Gastrocnemius medialis (tissue), 4 donors: ENCODE results near the gene MYBPC3. TPM values are rescaled to one million over a fixed set of nuclear protein-coding genes. Genes with fewer than 3 reads are reported as not detected.

Experiments
- ATAC-seq, 2 donors: fragments of 150-250 bp; one replicate each; pipeline ENCODE4 v1.9.1; 2016
- DNase-seq, 2 donors: peaks; one replicate each; pipeline ENCODE4 v3.0.0-alpha.2; 2019
- H3K27ac ChIP-seq, 4 donors: fragments of 200-600 bp; sonication (generic); 1 replicate in 1 of 4; 2 replicates in 3 of 4; pipeline ENCODE4 v1.5.1; 2016 to 2018; ENCODE audit warnings: mild to moderate bottlenecking in 2 of 4, moderate library complexity in 1 of 4
- H3K27me3 ChIP-seq, 3 donors: fragments of 200-600 bp; sonication (generic) in 2 of 3; 1 replicate in 1 of 3; 2 replicates in 2 of 3; pipeline versions ENCODE4 v1.5.1 to v1.6.0; 2016 to 2019; ENCODE audit warnings: mild to moderate bottlenecking in 1 of 3, moderate library complexity in 1 of 3
- H3K36me3 ChIP-seq, 2 donors: fragments of 200-600 bp; sonication (generic) in 1 of 2; one replicate each; pipeline ENCODE4 v1.5.1; 2017 to 2018
- H3K4me1 ChIP-seq, 2 donors: fragments of 200-600 bp; sonication (generic) in 1 of 2; one replicate each; pipeline ENCODE4 v1.5.1; 2016 to 2017; ENCODE audit warnings: mild to moderate bottlenecking in 2 of 2
- H3K4me3 ChIP-seq, 4 donors: fragments of 200-600 bp; sonication (generic) in 3 of 4; 1 replicate in 1 of 4; 2 replicates in 3 of 4; pipeline ENCODE4 v1.5.1; 2016 to 2019; ENCODE audit warnings: mild to moderate bottlenecking in 2 of 4
- H3K9me3 ChIP-seq, 3 donors: fragments of 200-600 bp; sonication (generic) in 2 of 3; 1 replicate in 1 of 3; 2 replicates in 2 of 3; pipeline ENCODE4 v1.5.1; 2016 to 2019
- POLR2A ChIP-seq, 2 donors: fragments of 450-650 bp; IDR thresholded peaks; one replicate each; pipeline ENCODE4 v1.6.1; 2017; ENCODE audit warnings: antibody characterized with exemption in 2 of 2, mild to moderate bottlenecking in 2 of 2, moderate library complexity in 2 of 2
- in situ Hi-C, 4 donors: fragments of 200-750 bp; cut with MboI; loops; one replicate each; pipeline versions ENCODE4 v1.15.0 to v1.8.0; 2017; ENCODE audit warnings: low sequenced_read_pairs in 4 of 4
- intact Hi-C: fragments of 100-400 bp; cut with DNase I; formaldehyde crosslinking; loops from one replicate; pipeline ENCODE4 v1.15.1; 2023; ENCODE audit warnings: low total_unique reads
- total RNA-seq, 4 donors: library from RNA; depleted of rRNA; stranded (reverse); fragments of >200 nt; gene quantifications; one replicate each; pipeline versions ENCODE4 v1.1.0 to v1.2.3, GENCODE V29; 2016
- TF ChIP-seq, protein P1 (sequence below), 5 experiments: fragments of 450-650 bp in 3 of 5; fragments of 200-600 bp in 2 of 5; sonication (generic) in 2 of 5; IDR thresholded peaks in 4 of 5; conservative IDR thresholded peaks in 1 of 5; 1 replicate in 4 of 5; 2 replicates in 1 of 5; pipeline ENCODE4 v1.5.1; 2016 to 2019; ENCODE audit warnings: antibody characterized with exemption in 5 of 5, mild to moderate bottlenecking in 3 of 5, moderate library complexity in 3 of 5

The MYBPC3 gene
- total RNA-seq, 4 donors from 2014 or later, result 0.07 TPM; not detected in 3

DNA sequence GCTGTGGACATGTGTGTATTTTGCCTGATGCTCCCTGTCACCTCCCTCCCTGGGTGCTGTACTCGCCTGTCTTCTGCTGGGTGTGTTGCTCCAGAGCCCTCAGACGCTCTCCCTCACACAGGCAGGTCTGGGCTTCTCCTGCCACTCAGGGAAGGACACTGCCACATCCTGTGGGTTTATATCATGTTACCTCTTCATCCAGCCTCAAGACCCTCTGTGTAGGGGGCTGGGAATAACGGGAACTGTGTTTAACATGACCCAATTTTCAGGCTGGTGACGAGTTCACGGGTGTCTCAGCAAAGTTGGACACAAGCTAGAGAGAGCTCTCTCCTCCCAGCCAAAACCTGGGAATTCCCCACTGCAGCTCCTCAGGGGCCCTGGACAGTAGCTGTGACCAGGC is 24.6 kb downstream of the MYBPC3 start:
- intact Hi-C loops, result no loop called here
- no peak for DNase-seq
- H3K9me3 ChIP-seq, result no peaks in the 10 kb centered on the region
- ATAC-seq, result no peak
- in situ Hi-C loops, result no loop called here
- H3K4me1 ChIP-seq, result peaks cover 31 to 34% of the 10 kb centered on the region in 2 donors
- no peaks in the 10 kb centered on the region for H3K36me3 ChIP-seq
- H3K27ac ChIP-seq, result peak overlapping the region in 1 of 4 donors; percentile 82
- H3K27me3 ChIP-seq, result no peaks in the 10 kb centered on the region
- H3K4me3 ChIP-seq, result no peak overlapping the region
- TF ChIP-seq POLR2A (IDR thresholded peaks at IDR 0.05), result no peak
- TF ChIP-seq, protein P1, sequence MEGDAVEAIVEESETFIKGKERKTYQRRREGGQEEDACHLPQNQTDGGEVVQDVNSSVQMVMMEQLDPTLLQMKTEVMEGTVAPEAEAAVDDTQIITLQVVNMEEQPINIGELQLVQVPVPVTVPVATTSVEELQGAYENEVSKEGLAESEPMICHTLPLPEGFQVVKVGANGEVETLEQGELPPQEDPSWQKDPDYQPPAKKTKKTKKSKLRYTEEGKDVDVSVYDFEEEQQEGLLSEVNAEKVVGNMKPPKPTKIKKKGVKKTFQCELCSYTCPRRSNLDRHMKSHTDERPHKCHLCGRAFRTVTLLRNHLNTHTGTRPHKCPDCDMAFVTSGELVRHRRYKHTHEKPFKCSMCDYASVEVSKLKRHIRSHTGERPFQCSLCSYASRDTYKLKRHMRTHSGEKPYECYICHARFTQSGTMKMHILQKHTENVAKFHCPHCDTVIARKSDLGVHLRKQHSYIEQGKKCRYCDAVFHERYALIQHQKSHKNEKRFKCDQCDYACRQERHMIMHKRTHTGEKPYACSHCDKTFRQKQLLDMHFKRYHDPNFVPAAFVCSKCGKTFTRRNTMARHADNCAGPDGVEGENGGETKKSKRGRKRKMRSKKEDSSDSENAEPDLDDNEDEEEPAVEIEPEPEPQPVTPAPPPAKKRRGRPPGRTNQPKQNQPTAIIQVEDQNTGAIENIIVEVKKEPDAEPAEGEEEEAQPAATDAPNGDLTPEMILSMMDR (IDR thresholded peaks at IDR 0.05 in 4 of 5, conservative IDR thresholded peaks at IDR 0.05 in 1 of 5), result no peak

DNA sequence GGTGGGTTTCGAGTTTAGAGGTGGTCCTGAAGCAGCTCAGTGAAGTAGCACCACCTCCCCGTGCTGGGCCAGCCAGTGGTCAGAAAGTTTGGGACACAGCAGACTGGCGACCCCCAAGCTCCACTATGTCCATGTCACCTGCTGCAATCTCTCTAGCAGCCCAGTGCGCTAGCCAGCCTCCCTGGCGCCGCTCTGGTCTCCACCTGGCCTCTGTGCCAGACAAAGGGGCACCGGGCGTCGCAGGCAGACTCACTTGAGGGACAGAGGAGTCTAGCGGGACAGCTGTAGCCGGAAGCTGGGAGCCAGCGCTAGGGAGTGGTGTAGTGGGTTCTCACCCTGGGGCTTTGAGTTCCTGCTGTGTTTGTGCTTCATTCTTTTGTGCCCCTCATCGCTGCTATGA is 25.5 kb downstream of the MYBPC3 start:
- H3K4me3 ChIP-seq, result no peak overlapping the region
- in situ Hi-C loops, result no loop called here
- DNase-seq (peak in 1 of 2 donors; percentile 45), ATAC-seq (no peak)
- H3K36me3 ChIP-seq, result peaks cover 0 to 8% of the 10 kb centered on the region in 2 donors
- no peaks in the 10 kb centered on the region for H3K9me3 ChIP-seq
- H3K27me3 ChIP-seq, result no peaks in the 10 kb centered on the region
- intact Hi-C loops, result no loop called here
- H3K27ac ChIP-seq, result no peak overlapping the region
- H3K4me1 ChIP-seq, result peaks cover 31 to 34% of the 10 kb centered on the region in 2 donors
- TF ChIP-seq, protein P1 (IDR thresholded peaks at IDR 0.05 in 4 of 5, conservative IDR thresholded peaks at IDR 0.05 in 1 of 5), result no peak
- TF ChIP-seq POLR2A (IDR thresholded peaks at IDR 0.05), result no peak

DNA sequence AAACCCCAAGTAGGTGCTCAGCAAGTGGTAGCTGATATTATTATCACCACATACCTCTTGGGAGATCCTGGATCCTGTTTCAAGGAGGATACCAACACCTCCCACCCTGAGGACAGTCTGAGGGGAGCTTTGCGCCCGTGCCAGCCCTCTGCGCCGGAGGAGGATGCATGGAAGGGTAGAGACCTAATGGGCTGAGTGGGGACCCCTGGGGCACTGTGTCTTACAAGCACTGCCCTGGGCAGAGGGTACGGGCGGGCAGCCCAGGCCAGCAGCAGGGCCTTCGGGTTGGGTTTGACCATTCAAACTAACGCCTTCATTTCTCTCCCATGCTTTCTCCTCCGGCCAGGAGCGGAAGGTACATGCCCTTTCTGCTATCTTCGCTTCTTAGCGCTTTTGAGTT is 26.3 kb downstream of the MYBPC3 start:
- no peak for TF ChIP-seq POLR2A (IDR thresholded peaks at IDR 0.05)
- TF ChIP-seq, protein P1 (IDR thresholded peaks at IDR 0.05 in 4 of 5, conservative IDR thresholded peaks at IDR 0.05 in 1 of 5), result no peak
- ATAC-seq (no peak), DNase-seq (no peak)
- intact Hi-C loops (no loop called here), in situ Hi-C loops (no loop called here)
- Histone ChIP-seq H3K36me3 (peaks cover 0 to 16% of the 10 kb centered on the region in 2 donors), H3K9me3 (no peaks in the 10 kb centered on the region), H3K27ac (no peak overlapping the region), H3K4me1 (peaks cover 27 to 31% of the 10 kb centered on the region in 2 donors), H3K27me3 (no peaks in the 10 kb centered on the region), H3K4me3 (no peak overlapping the region)

DNA sequence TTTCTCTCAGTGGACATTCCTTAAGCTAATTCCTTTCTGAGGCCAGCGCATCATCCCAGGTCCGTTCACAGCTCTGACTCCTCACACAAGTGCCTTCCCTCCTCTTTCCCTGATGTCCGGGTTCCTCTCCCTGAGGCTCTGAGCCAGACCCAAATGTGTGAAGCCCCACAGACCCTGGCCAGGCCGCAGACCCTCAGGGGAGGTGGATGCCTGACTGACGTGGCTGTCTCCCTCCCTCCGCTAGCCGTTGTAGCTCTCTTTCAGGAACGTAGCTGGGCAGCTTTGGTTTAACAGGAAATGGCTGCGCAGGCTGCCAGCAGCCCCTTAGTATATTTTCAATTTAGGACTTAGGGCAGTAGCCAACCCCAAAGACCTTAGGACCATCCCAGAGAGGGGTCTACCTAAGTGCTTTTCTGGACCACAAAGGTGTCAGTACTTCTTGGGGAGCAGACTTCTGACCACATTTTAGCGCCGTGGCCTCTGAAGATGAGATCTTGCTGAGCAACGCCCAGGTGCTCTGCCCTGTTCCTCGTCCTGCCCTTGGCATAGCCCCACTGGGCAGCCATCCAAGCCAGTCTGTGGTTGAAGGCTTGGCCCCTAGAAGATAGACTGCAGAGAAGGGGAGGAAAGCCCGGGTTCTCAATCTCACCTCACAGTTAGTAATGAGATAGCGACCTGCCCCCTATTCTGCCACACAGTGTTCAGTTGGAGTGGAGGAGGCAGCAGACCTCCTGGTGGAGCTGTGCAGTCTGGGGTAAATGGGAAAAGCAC is 27.0 kb downstream of the MYBPC3 start:
- TF ChIP-seq, protein P1 (IDR thresholded peaks at IDR 0.05 in 4 of 5, conservative IDR thresholded peaks at IDR 0.05 in 1 of 5), result no peak
- no peak for TF ChIP-seq POLR2A (IDR thresholded peaks at IDR 0.05)
- DNase-seq, result peak in 1 of 2 donors; percentile 38
- H3K4me3 ChIP-seq, result no peak overlapping the region
- H3K4me1 ChIP-seq, result peaks cover 19 to 23% of the 10 kb centered on the region in 2 donors
- no peaks in the 10 kb centered on the region for H3K9me3 ChIP-seq
- H3K27me3 ChIP-seq, result no peaks in the 10 kb centered on the region
- ATAC-seq, result no peak
- peaks cover 0 to 17% of the 10 kb centered on the region in 2 donors for H3K36me3 ChIP-seq
- H3K27ac ChIP-seq, result no peak overlapping the region
- intact Hi-C loops, result no loop called here
- in situ Hi-C loops, result no loop called here
